ENCODE measurements around the gene SPRYD4. TPM values are rescaled to one million over a fixed set of nuclear protein-coding genes. Genes with fewer than 3 reads are reported as not detected.
"Not testable (repeated sequence)": the region's sequence is repeated elsewhere in the genome, so short reads cannot be mapped to it uniquely, and the experiment has no call there.

SPRYD4 gene
- total RNA-seq, 1 donor from 2014 or later: 5.5 TPM

GRCh38 chr12:56488041-56488955, 19.9 kb downstream of the SPRYD4 start, which contains the start of gene GLS2:
GLS2 (minus strand) TSS chr12:56488161; CDS start chr12:56488118, 43 bp downstream.
- intact Hi-C loops (cut with micrococcal nuclease): loop anchor here (2.0 kb wide), 1 partner anchor 19 kb away; the partner anchor contains the start of gene SPRYD4
- Mint-ChIP-seq H3K4me1 (peaks cover 12% of the 10 kb centered on the region), H3K36me3 (ENCODE audit: low read depth) (peaks cover 4% of the 10 kb centered on the region), H3K27me3 (peaks cover 38% of the 10 kb centered on the region), H3K4me3 (peak within 1 kb of the TSS; percentile 87), H3K27ac (no peak within 1 kb of the TSS), H3K9me3 (peaks cover 5% of the 10 kb centered on the region)
- DNase-seq: peak; percentile 90

GRCh38 chr12:56490360-56490759, 22.0 kb downstream of the SPRYD4 start:
- Mint-ChIP-seq H3K4me3 (no peak overlapping the region), H3K9me3 (peaks cover 5% of the 10 kb centered on the region), H3K27ac (no peak overlapping the region), H3K27me3 (peaks cover 38% of the 10 kb centered on the region), H3K36me3 (ENCODE audit: low read depth) (peaks cover 4% of the 10 kb centered on the region), H3K4me1 (peaks cover 12% of the 10 kb centered on the region)
- intact Hi-C loops (cut with micrococcal nuclease): no loop called here
- no peak for DNase-seq

GRCh38 chr12:56493409-56494105, 25.2 kb downstream of the SPRYD4 start:
- DNase-seq; H3K27ac Mint-ChIP-seq; intact Hi-C loops (cut with micrococcal nuclease); H3K4me1 Mint-ChIP-seq; H3K4me3 Mint-ChIP-seq; H3K9me3 Mint-ChIP-seq; H3K36me3 Mint-ChIP-seq (ENCODE audit: low read depth): not testable (repeated sequence)
- H3K27me3 Mint-ChIP-seq: peaks cover 29% of the 10 kb centered on the region

GRCh38 chr12:56494106-56494415, 25.7 kb downstream of the SPRYD4 start:
- H3K4me3 Mint-ChIP-seq; DNase-seq; H3K27ac Mint-ChIP-seq; H3K4me1 Mint-ChIP-seq; H3K36me3 Mint-ChIP-seq (ENCODE audit: low read depth); intact Hi-C loops (cut with micrococcal nuclease); H3K9me3 Mint-ChIP-seq: not testable (repeated sequence)
- peaks cover 25% of the 10 kb centered on the region for H3K27me3 Mint-ChIP-seq

- H3K36me3 Mint-ChIP-seq (ENCODE audit: low read depth); DNase-seq; intact Hi-C loops (cut with micrococcal nuclease); H3K27ac Mint-ChIP-seq; H3K4me1 Mint-ChIP-seq; H3K9me3 Mint-ChIP-seq; H3K4me3 Mint-ChIP-seq: not testable (repeated sequence)
- peaks cover 22% of the 10 kb centered on the region for H3K27me3 Mint-ChIP-seq
Observed at GRCh38 chr12:56494481-56494880, 26.1 kb downstream of the SPRYD4 start.

- peak; percentile 89 for DNase-seq
- H3K4me1 Mint-ChIP-seq; H3K36me3 Mint-ChIP-seq (ENCODE audit: low read depth); H3K9me3 Mint-ChIP-seq; intact Hi-C loops (cut with micrococcal nuclease); H3K27ac Mint-ChIP-seq: not testable (repeated sequence)
- H3K27me3 Mint-ChIP-seq: peaks cover 11% of the 10 kb centered on the region
- peak overlapping the region; percentile 58 for H3K4me3 Mint-ChIP-seq
Observed at GRCh38 chr12:56496704-56497103, 28.3 kb downstream of the SPRYD4 start.

GRCh38 chr12:56498126-56498902, 29.9 kb downstream of the SPRYD4 start:
- intact Hi-C loops (cut with micrococcal nuclease); H3K4me3 Mint-ChIP-seq; H3K9me3 Mint-ChIP-seq; H3K27ac Mint-ChIP-seq; DNase-seq; H3K36me3 Mint-ChIP-seq (ENCODE audit: low read depth); H3K4me1 Mint-ChIP-seq; H3K27me3 Mint-ChIP-seq: not testable (repeated sequence)

- H3K4me3 Mint-ChIP-seq; H3K36me3 Mint-ChIP-seq (ENCODE audit: low read depth); DNase-seq; H3K4me1 Mint-ChIP-seq; H3K9me3 Mint-ChIP-seq; H3K27me3 Mint-ChIP-seq; H3K27ac Mint-ChIP-seq; intact Hi-C loops (cut with micrococcal nuclease): not testable (repeated sequence)
Observed at GRCh38 chr12:56499452-56499851, 31.1 kb downstream of the SPRYD4 start.

- H3K36me3 Mint-ChIP-seq (ENCODE audit: low read depth); H3K4me1 Mint-ChIP-seq; DNase-seq; H3K27ac Mint-ChIP-seq; intact Hi-C loops (cut with micrococcal nuclease); H3K9me3 Mint-ChIP-seq; H3K27me3 Mint-ChIP-seq; H3K4me3 Mint-ChIP-seq: not testable (repeated sequence)
Observed at GRCh38 chr12:56499879-56500278, 31.5 kb downstream of the SPRYD4 start.

GRCh38 chr12:56510786-56511185, 42.4 kb downstream of the SPRYD4 start:
- H3K9me3 Mint-ChIP-seq: no peaks in the 10 kb centered on the region
- intact Hi-C loops (cut with micrococcal nuclease): no loop called here

GRCh38 chr12:56514014-56514318, 45.6 kb downstream of the SPRYD4 start:
- H3K27ac Mint-ChIP-seq: not testable (repeated sequence)

More at GRCh38 chr12:56510786-56511185, 42.4 kb downstream of the SPRYD4 start:
- Mint-ChIP-seq H3K27me3 (peaks cover 15% of the 10 kb centered on the region), H3K4me1 (peaks cover 4% of the 10 kb centered on the region), H3K4me3 (no peak overlapping the region), H3K27ac (no peak overlapping the region), H3K36me3 (ENCODE audit: low read depth) (no peaks in the 10 kb centered on the region)
- no peak for DNase-seq

GRCh38 chr12:56517854-56518253, 49.5 kb downstream of the SPRYD4 start:
- Mint-ChIP-seq H3K27me3 (peaks cover 2% of the 10 kb centered on the region), H3K27ac (no peak overlapping the region), H3K4me1 (peaks cover 31% of the 10 kb centered on the region), H3K4me3 (no peak overlapping the region), H3K36me3 (ENCODE audit: low read depth) (no peaks in the 10 kb centered on the region), H3K9me3 (no peaks in the 10 kb centered on the region)
- DNase-seq: no peak
- intact Hi-C loops (cut with micrococcal nuclease): no loop called here

More at GRCh38 chr12:56514014-56514318, 45.6 kb downstream of the SPRYD4 start:
- H3K4me1 Mint-ChIP-seq; H3K36me3 Mint-ChIP-seq (ENCODE audit: low read depth); DNase-seq; H3K9me3 Mint-ChIP-seq; intact Hi-C loops (cut with micrococcal nuclease); H3K4me3 Mint-ChIP-seq: not testable (repeated sequence)
- peaks cover 15% of the 10 kb centered on the region for H3K27me3 Mint-ChIP-seq

- H3K9me3 Mint-ChIP-seq: no peaks in the 10 kb centered on the region
- no peak overlapping the region for H3K4me3 Mint-ChIP-seq
- H3K27me3 Mint-ChIP-seq: peaks cover under 1% of the 10 kb centered on the region
- no peak overlapping the region for H3K27ac Mint-ChIP-seq
- peaks cover 33% of the 10 kb centered on the region for H3K4me1 Mint-ChIP-seq
- no peak for DNase-seq
- H3K36me3 Mint-ChIP-seq (ENCODE audit: low read depth): no peaks in the 10 kb centered on the region
- intact Hi-C loops (cut with micrococcal nuclease): no loop called here
Observed at GRCh38 chr12:56518570-56518969, 50.2 kb downstream of the SPRYD4 start.

GRCh38 chr12:56520048-56520447, 51.7 kb downstream of the SPRYD4 start:
- Mint-ChIP-seq H3K27ac (no peak overlapping the region), H3K4me1 (peaks cover 29% of the 10 kb centered on the region), H3K4me3 (no peak overlapping the region), H3K36me3 (ENCODE audit: low read depth) (no peaks in the 10 kb centered on the region), H3K9me3 (no peaks in the 10 kb centered on the region), H3K27me3 (no peaks in the 10 kb centered on the region)
- DNase-seq: no peak
- intact Hi-C loops (cut with micrococcal nuclease): loop anchor here (2.0 kb wide), 1 partner anchor 109 kb away; no protein-coding TSS in a partner anchor
